Liver (tissue), 9 donors: ENCODE data around the gene SLC12A7. TPM values are rescaled to one million over a fixed set of nuclear protein-coding genes. Genes with fewer than 3 reads are reported as not detected.

Source experiments
- DNase-seq: peaks from one replicate; pipeline ENCODE4 v3.0.0-alpha.2; 2017; ENCODE audit warnings: low spot score
- H3K27ac ChIP-seq, 2 donors: one replicate each; pipeline ENCODE4 v1.7.0; 2013; ENCODE audit warnings: inconsistent platforms in 2 of 2, low read length in 2 of 2, control low read depth in 1 of 2, low read depth in 1 of 2, mild to moderate bottlenecking in 1 of 2
- H3K27me3 ChIP-seq, 4 donors: one replicate each; pipeline versions ENCODE4 v1.6.1 to v1.7.0; 2013; ENCODE audit warnings: low read length in 3 of 4, inconsistent platforms in 1 of 4, mild to moderate bottlenecking in 1 of 4, moderate library complexity in 1 of 4; ENCODE audit not compliant: control insufficient read depth in 4 of 4, insufficient read depth in 4 of 4
- H3K36me3 ChIP-seq, 4 donors: one replicate each; pipeline versions ENCODE4 v1.6.1 to v1.7.0; 2013; ENCODE audit warnings: low read length in 3 of 4, mild to moderate bottlenecking in 3 of 4, low read depth in 1 of 4, moderate library complexity in 1 of 4; ENCODE audit not compliant: control insufficient read depth in 4 of 4, insufficient read depth in 3 of 4
- H3K4me1 ChIP-seq, 4 donors: one replicate each; pipeline versions ENCODE4 v1.6.1 to v1.7.0; 2013; ENCODE audit warnings: low read length in 3 of 4, mild to moderate bottlenecking in 3 of 4, moderate library complexity in 1 of 4; ENCODE audit not compliant: control insufficient read depth in 4 of 4, insufficient read depth in 4 of 4
- H3K4me3 ChIP-seq, 3 donors: one replicate each; pipeline versions ENCODE4 v1.6.1 to v1.7.0; 2013; ENCODE audit warnings: low read length in 3 of 3, control low read depth in 1 of 3, low read depth in 1 of 3, mild to moderate bottlenecking in 1 of 3
- H3K9ac ChIP-seq, 2 donors: one replicate each; pipeline ENCODE4 v1.7.0; 2013; ENCODE audit warnings: low read length in 2 of 2, mild to moderate bottlenecking in 2 of 2, moderate library complexity in 2 of 2, control low read depth in 1 of 2, low read depth in 1 of 2
- H3K9me3 ChIP-seq, 4 donors: one replicate each; pipeline versions ENCODE4 v1.6.1 to v1.7.0; 2013; ENCODE audit warnings: low read length in 3 of 4; ENCODE audit not compliant: control insufficient read depth in 4 of 4
- EGR1 ChIP-seq, 2 donors: IDR thresholded peaks; 2 replicates each; pipeline ENCODE4 v1.6.1; 2016 to 2018; ENCODE audit warnings: antibody characterized with exemption in 2 of 2, low read depth in 2 of 2
- FOXA1 ChIP-seq: IDR thresholded peaks from 2 replicates; pipeline ENCODE4 v1.6.1; 2016; ENCODE audit warnings: antibody characterized with exemption
- FOXA2 ChIP-seq: IDR thresholded peaks from 2 replicates; pipeline ENCODE4 v1.6.1; 2016; ENCODE audit warnings: antibody characterized with exemption
- GABPA ChIP-seq, 2 donors: IDR thresholded peaks in 1 of 2; conservative IDR thresholded peaks in 1 of 2; 2 replicates each; pipeline ENCODE4 v1.6.1; 2016; ENCODE audit warnings: antibody characterized with exemption in 2 of 2, mild to moderate bottlenecking in 1 of 2, moderate library complexity in 1 of 2
- HNF4A ChIP-seq, 2 donors: conservative IDR thresholded peaks; 2 replicates each; pipeline ENCODE4 v1.6.1; 2016; ENCODE audit warnings: antibody characterized with exemption in 2 of 2, mild to moderate bottlenecking in 2 of 2
- HNF4G ChIP-seq: IDR thresholded peaks from 2 replicates; pipeline ENCODE4 v1.6.1; 2016; ENCODE audit warnings: antibody characterized with exemption
- JUND ChIP-seq, 2 donors: IDR thresholded peaks; 2 replicates each; pipeline ENCODE4 v1.6.1; 2016; ENCODE audit warnings: antibody characterized with exemption in 2 of 2
- NR2F2 ChIP-seq: IDR thresholded peaks from 2 replicates; pipeline ENCODE4 v1.6.1; 2016; ENCODE audit warnings: antibody characterized with exemption
- RAD21 ChIP-seq, 2 donors: IDR thresholded peaks; 2 replicates each; pipeline ENCODE4 v1.6.1; 2016; ENCODE audit warnings: antibody characterized with exemption in 2 of 2, mild to moderate bottlenecking in 2 of 2
- SP1 ChIP-seq: IDR thresholded peaks from 2 replicates; pipeline ENCODE4 v1.6.1; 2018; ENCODE audit warnings: antibody characterized with exemption, mild to moderate bottlenecking
- TAF1 ChIP-seq: conservative IDR thresholded peaks from 2 replicates; pipeline ENCODE4 v1.6.1; 2016; ENCODE audit warnings: antibody characterized with exemption, mild to moderate bottlenecking
- YY1 ChIP-seq: IDR thresholded peaks from 2 replicates; pipeline ENCODE4 v1.6.1; 2016; ENCODE audit warnings: antibody characterized with exemption, mild to moderate bottlenecking
- WGBS: extraction: QIAGEN DNeasy Blood & Tissue Kit; methylation state at CpG from one replicate; pipeline ENCODE4 v1.1.7; 2013; 5-methylcytosine and 5-hydroxymethylcytosine counted together
- polyA plus RNA-seq, 2 donors: library from polyadenylated mRNA; stranded (reverse) in 1 of 2; unstranded in 1 of 2; fragments of 200-250 nt in 1 of 2; fragments of >200 nt in 1 of 2; fragmentation: Nextera tagmentation in 1 of 2; extraction: Ambion mirVana in 1 of 2; gene quantifications; one replicate each; pipeline versions ENCODE4 v1.2.1 to v1.2.3, GENCODE V29; 2013 to 2015
- total RNA-seq, 2 donors: library from RNA; depleted of rRNA; stranded (reverse); fragments of >200 nt; gene quantifications; one replicate each; pipeline ENCODE4 v1.2.3, GENCODE V29; 2014
- TF ChIP-seq, protein P1 (sequence below): fragments of 150-350 bp; IDR thresholded peaks from 2 replicates; pipeline ENCODE4 v1.5.1; 2017; ENCODE audit warnings: improper control_type of control experiment, low read depth, low read length; ENCODE audit not compliant: missing input control
- TF ChIP-seq, protein P2 (sequence below): IDR thresholded peaks from 2 replicates; pipeline ENCODE4 v1.6.1; 2016; ENCODE audit warnings: antibody characterized with exemption
- TF ChIP-seq, protein P3 (sequence below): IDR thresholded peaks from 2 replicates; pipeline ENCODE4 v1.6.1; 2016; ENCODE audit warnings: antibody characterized with exemption
- TF ChIP-seq, protein P4 (sequence below): IDR thresholded peaks from 2 replicates; pipeline ENCODE4 v1.6.1; 2016; ENCODE audit warnings: antibody characterized with exemption, mild to moderate bottlenecking
- TF ChIP-seq, protein P5 (sequence below): IDR thresholded peaks from 2 replicates; pipeline ENCODE4 v1.6.1; 2016; ENCODE audit warnings: antibody characterized with exemption
- donor health status: healthy.
- donor health status: healthy.
- donor health status: healthy.
- donor health status: healthy.
- donor health status: healthy.

SLC12A7 gene
- total and polyA plus RNA-seq, 4 donors = 12.3 to 64.2 (median 28.9) TPM

DNA sequence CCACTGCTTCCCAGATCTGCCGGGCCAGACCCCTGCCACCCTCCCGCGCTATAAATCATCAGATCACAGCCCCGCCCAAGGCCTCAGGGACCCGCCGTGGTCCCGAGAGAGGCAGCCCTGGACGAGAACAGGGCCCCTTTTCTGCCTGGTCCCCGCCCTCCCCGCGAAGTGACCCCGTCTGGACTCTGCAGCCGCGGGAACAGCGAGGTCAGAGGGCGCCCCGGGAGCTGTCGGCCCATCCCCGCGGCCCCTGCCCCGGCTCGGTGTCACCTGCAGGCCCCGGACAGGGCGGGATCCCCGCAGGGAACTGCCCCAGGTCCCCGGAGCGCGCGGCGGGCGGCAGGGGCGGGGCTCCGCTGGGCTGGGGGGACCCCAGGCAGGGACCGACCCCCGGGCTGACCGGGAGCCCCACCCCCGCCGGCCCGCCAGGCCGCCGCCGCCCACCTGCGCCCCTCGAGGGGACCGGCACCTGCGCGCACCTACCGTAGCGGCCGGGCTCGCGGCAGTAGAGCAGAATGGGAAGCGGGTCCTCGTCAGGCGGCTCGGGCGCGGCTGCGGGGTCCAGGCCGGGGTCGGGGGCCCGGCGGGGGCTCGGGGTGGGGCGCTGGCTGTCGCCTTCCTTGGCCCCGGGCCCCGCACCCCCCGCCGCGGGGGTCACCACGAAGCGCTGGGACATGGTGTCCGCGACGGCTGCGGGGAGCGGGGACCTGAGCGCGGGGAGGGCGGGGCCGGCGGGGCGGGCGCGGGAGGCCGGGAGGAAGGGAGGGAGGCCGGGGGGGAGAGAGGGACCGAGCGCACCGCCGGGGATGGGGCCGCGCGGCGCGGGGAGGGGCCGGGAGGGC, 43.5 kb upstream of the SLC12A7 start:
- no peak for DNase-seq
- no peak overlapping the region for H3K27ac ChIP-seq
- H3K9ac ChIP-seq = no peak overlapping the region
- no peaks in the 10 kb centered on the region for H3K36me3 ChIP-seq
- TF ChIP-seq NR2F2 (no peak), YY1 (no peak), SP1 (no peak), HNF4A (conservative IDR thresholded peaks at IDR 0.05) (no peak), TAF1 (no peak), FOXA1 (no peak), HNF4G (no peak), FOXA2 (no peak), GABPA (IDR thresholded peaks at IDR 0.05 in 1 of 2, conservative IDR thresholded peaks at IDR 0.05 in 1 of 2) (no peak), RAD21 (IDR thresholded peaks at IDR 0.05) (no peak), EGR1 (IDR thresholded peaks at IDR 0.05; ENCODE audit: low read depth in 2 of 2) (no peak), JUND (IDR thresholded peaks at IDR 0.05) (no peak)
- TF ChIP-seq, protein P1, sequence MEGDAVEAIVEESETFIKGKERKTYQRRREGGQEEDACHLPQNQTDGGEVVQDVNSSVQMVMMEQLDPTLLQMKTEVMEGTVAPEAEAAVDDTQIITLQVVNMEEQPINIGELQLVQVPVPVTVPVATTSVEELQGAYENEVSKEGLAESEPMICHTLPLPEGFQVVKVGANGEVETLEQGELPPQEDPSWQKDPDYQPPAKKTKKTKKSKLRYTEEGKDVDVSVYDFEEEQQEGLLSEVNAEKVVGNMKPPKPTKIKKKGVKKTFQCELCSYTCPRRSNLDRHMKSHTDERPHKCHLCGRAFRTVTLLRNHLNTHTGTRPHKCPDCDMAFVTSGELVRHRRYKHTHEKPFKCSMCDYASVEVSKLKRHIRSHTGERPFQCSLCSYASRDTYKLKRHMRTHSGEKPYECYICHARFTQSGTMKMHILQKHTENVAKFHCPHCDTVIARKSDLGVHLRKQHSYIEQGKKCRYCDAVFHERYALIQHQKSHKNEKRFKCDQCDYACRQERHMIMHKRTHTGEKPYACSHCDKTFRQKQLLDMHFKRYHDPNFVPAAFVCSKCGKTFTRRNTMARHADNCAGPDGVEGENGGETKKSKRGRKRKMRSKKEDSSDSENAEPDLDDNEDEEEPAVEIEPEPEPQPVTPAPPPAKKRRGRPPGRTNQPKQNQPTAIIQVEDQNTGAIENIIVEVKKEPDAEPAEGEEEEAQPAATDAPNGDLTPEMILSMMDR = no peak
- TF ChIP-seq, protein P2, sequence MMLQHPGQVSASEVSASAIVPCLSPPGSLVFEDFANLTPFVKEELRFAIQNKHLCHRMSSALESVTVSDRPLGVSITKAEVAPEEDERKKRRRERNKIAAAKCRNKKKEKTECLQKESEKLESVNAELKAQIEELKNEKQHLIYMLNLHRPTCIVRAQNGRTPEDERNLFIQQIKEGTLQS = no peak
- TF ChIP-seq, protein P3, sequence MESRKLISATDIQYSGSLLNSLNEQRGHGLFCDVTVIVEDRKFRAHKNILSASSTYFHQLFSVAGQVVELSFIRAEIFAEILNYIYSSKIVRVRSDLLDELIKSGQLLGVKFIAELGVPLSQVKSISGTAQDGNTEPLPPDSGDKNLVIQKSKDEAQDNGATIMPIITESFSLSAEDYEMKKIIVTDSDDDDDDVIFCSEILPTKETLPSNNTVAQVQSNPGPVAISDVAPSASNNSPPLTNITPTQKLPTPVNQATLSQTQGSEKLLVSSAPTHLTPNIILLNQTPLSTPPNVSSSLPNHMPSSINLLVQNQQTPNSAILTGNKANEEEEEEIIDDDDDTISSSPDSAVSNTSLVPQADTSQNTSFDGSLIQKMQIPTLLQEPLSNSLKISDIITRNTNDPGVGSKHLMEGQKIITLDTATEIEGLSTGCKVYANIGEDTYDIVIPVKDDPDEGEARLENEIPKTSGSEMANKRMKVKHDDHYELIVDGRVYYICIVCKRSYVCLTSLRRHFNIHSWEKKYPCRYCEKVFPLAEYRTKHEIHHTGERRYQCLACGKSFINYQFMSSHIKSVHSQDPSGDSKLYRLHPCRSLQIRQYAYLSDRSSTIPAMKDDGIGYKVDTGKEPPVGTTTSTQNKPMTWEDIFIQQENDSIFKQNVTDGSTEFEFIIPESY = no peak
- TF ChIP-seq, protein P4, sequence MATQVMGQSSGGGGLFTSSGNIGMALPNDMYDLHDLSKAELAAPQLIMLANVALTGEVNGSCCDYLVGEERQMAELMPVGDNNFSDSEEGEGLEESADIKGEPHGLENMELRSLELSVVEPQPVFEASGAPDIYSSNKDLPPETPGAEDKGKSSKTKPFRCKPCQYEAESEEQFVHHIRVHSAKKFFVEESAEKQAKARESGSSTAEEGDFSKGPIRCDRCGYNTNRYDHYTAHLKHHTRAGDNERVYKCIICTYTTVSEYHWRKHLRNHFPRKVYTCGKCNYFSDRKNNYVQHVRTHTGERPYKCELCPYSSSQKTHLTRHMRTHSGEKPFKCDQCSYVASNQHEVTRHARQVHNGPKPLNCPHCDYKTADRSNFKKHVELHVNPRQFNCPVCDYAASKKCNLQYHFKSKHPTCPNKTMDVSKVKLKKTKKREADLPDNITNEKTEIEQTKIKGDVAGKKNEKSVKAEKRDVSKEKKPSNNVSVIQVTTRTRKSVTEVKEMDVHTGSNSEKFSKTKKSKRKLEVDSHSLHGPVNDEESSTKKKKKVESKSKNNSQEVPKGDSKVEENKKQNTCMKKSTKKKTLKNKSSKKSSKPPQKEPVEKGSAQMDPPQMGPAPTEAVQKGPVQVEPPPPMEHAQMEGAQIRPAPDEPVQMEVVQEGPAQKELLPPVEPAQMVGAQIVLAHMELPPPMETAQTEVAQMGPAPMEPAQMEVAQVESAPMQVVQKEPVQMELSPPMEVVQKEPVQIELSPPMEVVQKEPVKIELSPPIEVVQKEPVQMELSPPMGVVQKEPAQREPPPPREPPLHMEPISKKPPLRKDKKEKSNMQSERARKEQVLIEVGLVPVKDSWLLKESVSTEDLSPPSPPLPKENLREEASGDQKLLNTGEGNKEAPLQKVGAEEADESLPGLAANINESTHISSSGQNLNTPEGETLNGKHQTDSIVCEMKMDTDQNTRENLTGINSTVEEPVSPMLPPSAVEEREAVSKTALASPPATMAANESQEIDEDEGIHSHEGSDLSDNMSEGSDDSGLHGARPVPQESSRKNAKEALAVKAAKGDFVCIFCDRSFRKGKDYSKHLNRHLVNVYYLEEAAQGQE = no peak
- TF ChIP-seq, protein P5, sequence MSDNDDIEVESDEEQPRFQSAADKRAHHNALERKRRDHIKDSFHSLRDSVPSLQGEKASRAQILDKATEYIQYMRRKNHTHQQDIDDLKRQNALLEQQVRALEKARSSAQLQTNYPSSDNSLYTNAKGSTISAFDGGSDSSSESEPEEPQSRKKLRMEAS = no peak
- peak overlapping the region in 1 of 3 donors; percentile 18 for H3K4me3 ChIP-seq
- H3K27me3 ChIP-seq = peaks cover 0 to 4% (median 0%) of the 10 kb centered on the region in 4 donors
- 5% methylated on average over 98 of the region's 98 CpGs for WGBS
- no peaks in the 10 kb centered on the region for H3K9me3 ChIP-seq
- peaks cover 0 to 2% (median 0%) of the 10 kb centered on the region in 4 donors for H3K4me1 ChIP-seq
